Naive B cell (primary cell): Measurements from ENCODE around the gene GABPB2. TPM values are rescaled to one million over a fixed set of nuclear protein-coding genes. Genes with fewer than 3 reads are reported as not detected.
A peak's percentile ranks its signal among the peaks of the same experiment; 100 is the strongest.

Experiments used
- ATAC-seq, 2 donors: fragments of 150-1000 bp; cut with Tn5 transposase; 2 replicates each; pipeline ENCODE4 v1.10.0; 2021; ENCODE audit warnings: low read depth in 2 of 2, mild to moderate bottlenecking in 2 of 2, moderate library complexity in 2 of 2
- DNase-seq: peaks from one replicate; pipeline ENCODE4 v3.0.0; 2022
- H3K27ac Mint-ChIP-seq, 6 donors: one replicate each; pipeline ENCODE4 v1.8.0; 2020 to 2022; ENCODE audit warnings: mild to moderate bottlenecking in 6 of 6, mixed read lengths in 6 of 6, moderate library complexity in 5 of 6, inconsistent platforms in 2 of 6
- H3K27me3 Mint-ChIP-seq, 3 donors: one replicate each; pipeline ENCODE4 v1.8.0; 2021 to 2022; ENCODE audit warnings: mixed read lengths in 3 of 3, mild to moderate bottlenecking in 1 of 3
- H3K36me3 Mint-ChIP-seq, 2 donors: one replicate each; pipeline ENCODE4 v1.8.0; 2020 to 2022; ENCODE audit warnings: mixed read lengths in 2 of 2, inconsistent platforms in 1 of 2, mild to moderate bottlenecking in 1 of 2
- H3K4me1 Mint-ChIP-seq, 3 donors: one replicate each; pipeline ENCODE4 v1.8.0; 2020 to 2022; ENCODE audit warnings: mixed read lengths in 3 of 3, inconsistent platforms in 1 of 3, mild to moderate bottlenecking in 1 of 3, moderate library complexity in 1 of 3
- H3K4me3 Mint-ChIP-seq, 8 donors: one replicate each; pipeline ENCODE4 v1.8.0; 2020 to 2022; ENCODE audit warnings: mild to moderate bottlenecking in 8 of 8, mixed read lengths in 8 of 8, moderate library complexity in 8 of 8, inconsistent platforms in 2 of 8
- H3K9me3 Mint-ChIP-seq, 7 donors: one replicate each; pipeline ENCODE4 v1.8.0; 2020 to 2022; ENCODE audit warnings: mixed read lengths in 7 of 7, mild to moderate bottlenecking in 5 of 7, inconsistent platforms in 2 of 7, moderate library complexity in 1 of 7
- polyA plus RNA-seq, 6 donors: library from polyadenylated mRNA; unstranded; fragments of 300-500 nt; fragmentation: Illumina TruSeq; gene quantifications; one replicate each; pipeline ENCODE4 v1.2.3, GENCODE V29; 2021; ENCODE audit warnings: low read depth in 6 of 6

Gene GABPB2
- polyA plus RNA-seq, 6 donors from 2014 or later: 2.4 to 9.2 (median 4.8) TPM

DNA sequence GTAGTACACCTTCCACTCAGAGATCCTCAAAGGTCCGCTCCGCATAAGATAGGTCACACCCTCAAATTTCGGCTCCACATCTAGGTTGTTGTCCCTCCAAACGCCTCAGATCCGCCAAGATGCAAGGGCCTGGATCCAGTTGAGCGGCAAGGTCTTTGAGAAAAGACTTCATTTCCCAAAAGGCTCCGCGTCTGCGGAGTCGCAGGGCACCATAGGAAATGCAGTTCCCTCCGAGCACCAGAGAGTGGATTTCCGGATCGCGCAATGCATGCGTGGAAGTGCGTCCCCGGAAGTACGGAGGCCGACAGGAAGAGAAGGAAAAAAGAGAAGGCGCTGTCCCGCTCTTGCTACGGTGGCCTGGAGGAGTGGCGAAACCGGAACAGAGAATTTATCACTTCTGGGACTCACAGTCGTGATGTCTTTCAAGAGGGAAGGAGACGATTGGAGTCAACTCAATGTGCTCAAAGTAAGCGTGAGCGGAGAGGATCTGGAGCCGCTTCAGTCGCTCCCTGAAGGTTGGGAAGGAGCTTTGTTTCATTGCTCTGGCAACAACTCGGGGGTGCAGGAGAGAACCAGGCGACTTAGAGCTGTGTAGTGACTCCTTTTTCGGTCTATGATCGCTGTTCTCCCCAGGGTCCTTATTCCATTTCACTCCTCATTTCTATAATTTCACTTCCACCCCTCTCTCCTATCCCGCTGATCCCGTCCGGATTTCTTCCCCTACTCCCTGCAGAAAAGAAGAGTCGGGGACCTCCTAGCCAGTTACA is 95.4 kb downstream of the GABPB2 start, which contains the start of the genes LYSMD1 and SCNM1:
Gene LYSMD1 (minus strand): TSS at position 165 of the 767 bp plus-strand sequence. CDS start 644 bp downstream, outside the sequence.
Gene SCNM1 (plus strand): TSS at position 407 of the 767 bp plus-strand sequence. CDS start 9 bp downstream, at position 416.
- Mint-ChIP-seq H3K4me3 (peak within 1 kb of the TSS; percentile 81 to 98 (median 94)), H3K36me3 (peaks cover 7 to 9% of the 10 kb centered on the region in 2 donors)

DNA sequence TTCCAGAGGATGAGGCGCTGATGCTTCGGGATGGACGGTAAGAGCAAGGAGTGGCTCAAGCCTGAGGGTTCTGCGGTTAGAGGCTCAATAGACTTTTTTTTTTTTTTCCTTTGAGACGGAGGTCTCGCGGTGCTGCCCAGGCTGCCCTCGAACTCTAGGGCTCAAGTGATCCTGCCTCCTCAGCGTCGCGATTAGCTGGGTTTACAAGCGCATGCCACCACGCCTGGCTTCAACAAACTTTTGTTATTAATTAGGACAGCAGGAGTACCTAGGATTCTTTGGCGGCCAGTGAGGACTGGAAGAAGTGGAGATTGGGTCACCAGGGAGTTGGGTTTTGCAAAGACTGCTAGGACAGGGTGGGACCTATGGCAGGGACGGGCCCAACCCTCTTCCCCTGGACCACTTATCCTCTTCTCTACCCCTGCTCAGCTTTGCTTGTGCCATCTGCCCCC is 96.0 kb downstream of the GABPB2 start:
- H3K4me1 Mint-ChIP-seq: peaks cover 29 to 39% (median 34%) of the 10 kb centered on the region in 3 donors
- no peaks in the 10 kb centered on the region for H3K27me3 Mint-ChIP-seq
- no peak for DNase-seq
- H3K36me3 Mint-ChIP-seq: peaks cover 7 to 9% of the 10 kb centered on the region in 2 donors
- H3K4me3 Mint-ChIP-seq: peak overlapping the region; percentile 81 to 98 (median 94)
- peak overlapping the region; percentile 62 to 97 (median 95) for H3K27ac Mint-ChIP-seq
- no peaks in the 10 kb centered on the region for H3K9me3 Mint-ChIP-seq
- ATAC-seq: no peak

More for the DNA sequence above, 95.4 kb downstream of the GABPB2 start, which contains the start of the genes LYSMD1 and SCNM1:
- ATAC-seq: peak; percentile 97
- H3K27me3 Mint-ChIP-seq: no peaks in the 10 kb centered on the region
- no peaks in the 10 kb centered on the region for H3K9me3 Mint-ChIP-seq
- peak; percentile 97 for DNase-seq
- peak within 1 kb of the TSS; percentile 62 to 97 (median 95) for H3K27ac Mint-ChIP-seq
- H3K4me1 Mint-ChIP-seq: peaks cover 29 to 42% (median 34%) of the 10 kb centered on the region in 3 donors

DNA sequence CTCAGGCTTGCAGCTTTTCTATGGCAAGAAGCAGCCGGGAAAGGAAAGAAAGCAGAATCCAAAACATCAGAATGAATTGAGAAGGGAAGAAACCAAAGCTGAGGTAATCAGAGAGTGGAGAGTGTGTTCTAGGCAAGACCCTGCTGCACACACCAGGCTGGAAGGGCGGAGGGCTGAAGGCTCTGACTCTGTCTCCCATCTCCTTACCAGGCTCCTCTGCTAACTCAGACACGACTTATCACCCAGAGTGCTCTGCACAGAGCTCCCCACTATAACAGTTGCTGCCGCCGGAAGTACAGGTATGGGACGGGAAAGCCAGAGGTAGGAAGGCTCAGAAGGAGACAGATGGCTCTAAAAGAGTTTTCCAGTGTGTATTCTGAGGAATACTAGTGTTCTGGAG is 96.6 kb downstream of the GABPB2 start:
- Mint-ChIP-seq H3K27me3 (no peaks in the 10 kb centered on the region), H3K4me1 (peaks cover 29 to 37% (median 34%) of the 10 kb centered on the region in 3 donors), H3K9me3 (no peaks in the 10 kb centered on the region), H3K27ac (peak overlapping the region in 4 of 6 donors; percentile 12 to 94 (median 44)), H3K4me3 (peak overlapping the region; percentile 81 to 98 (median 94)), H3K36me3 (peaks cover 7 to 9% of the 10 kb centered on the region in 2 donors)
- ATAC-seq: no peak
- DNase-seq: no peak

DNA sequence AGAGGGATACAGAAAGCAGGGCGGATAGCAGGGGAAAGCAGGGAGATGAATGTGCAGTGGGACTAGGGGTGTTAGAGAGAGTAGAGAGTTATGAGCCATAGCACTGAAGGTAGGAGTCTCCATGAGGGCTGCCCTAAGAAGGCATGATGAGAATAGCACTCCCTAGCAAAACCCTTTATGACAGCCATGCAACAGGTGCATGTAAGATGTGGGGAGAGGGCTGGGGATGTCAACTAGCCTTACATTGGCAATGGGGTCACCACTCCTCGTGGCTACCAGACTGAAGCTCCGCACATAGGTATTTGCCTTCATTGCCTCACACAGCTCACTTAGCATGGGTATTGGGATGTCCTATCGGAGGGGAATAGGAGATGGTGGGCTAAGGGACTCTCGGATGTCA is 100.6 kb downstream of the GABPB2 start:
- Mint-ChIP-seq H3K27ac (peak overlapping the region in 2 of 6 donors; percentile 55 to 80), H3K4me3 (no peak overlapping the region), H3K4me1 (peaks cover 14 to 22% (median 21%) of the 10 kb centered on the region in 3 donors), H3K9me3 (no peaks in the 10 kb centered on the region), H3K27me3 (no peaks in the 10 kb centered on the region), H3K36me3 (peaks cover 1 to 4% of the 10 kb centered on the region in 2 donors)
- ATAC-seq (no peak), DNase-seq (no peak)

Other genes with a start within 250 kb of the GABPB2 start
- gene ARNT, start 194.2 kb upstream of the GABPB2 start, polyA plus RNA-seq: 10 to 100 TPM; 15.0 to 33.4 (median 26.0) TPM
- not detected for gene CTXND2, start 183.6 kb upstream of the GABPB2 start, polyA plus RNA-seq
- 10 to 100 TPM; 16.5 to 30.5 (median 22.6) TPM for gene SETDB1, start 144.4 kb upstream of the GABPB2 start, polyA plus RNA-seq
- gene CERS2, start 95.9 kb upstream of the GABPB2 start, polyA plus RNA-seq: 100 to 1,000 TPM in 4 of 6 donors, 10 to 100 TPM in 2; 95.5 to 127 (median 115) TPM
- gene ANXA9, start 88.5 kb upstream of the GABPB2 start, polyA plus RNA-seq: under 1 TPM in 2 of 6 donors, not detected in 4; 0.13 to 0.42 TPM
- 1 to 10 TPM; 2.4 to 8.8 (median 3.5) TPM for gene MINDY1, start 63.9 kb upstream of the GABPB2 start, polyA plus RNA-seq
- gene PRUNE1, start 62.3 kb upstream of the GABPB2 start, polyA plus RNA-seq: 10 to 100 TPM; 40.2 to 89.9 (median 48.7) TPM
- under 1 TPM in 1 of 6 donors, not detected in 5; 0.19 TPM for gene BNIPL, start 34.2 kb upstream of the GABPB2 start, polyA plus RNA-seq
- 10 to 100 TPM in 1 of 6 donors, 1 to 10 TPM in 5; 1.3 to 10.7 (median 8.2) TPM for gene C1orf56, start 23.0 kb upstream of the GABPB2 start, polyA plus RNA-seq
- gene CDC42SE1, start 11.1 kb upstream of the GABPB2 start, polyA plus RNA-seq: 100 to 1,000 TPM in 5 of 6 donors, 10 to 100 TPM in 1; 98.9 to 152 (median 119) TPM
- gene MLLT11, start 10.4 kb upstream of the GABPB2 start, polyA plus RNA-seq: 1 to 10 TPM in 5 of 6 donors, under 1 TPM in 1; 0.82 to 3.1 (median 2.5) TPM
- not detected for gene SEMA6C, start 75.9 kb downstream of the GABPB2 start, polyA plus RNA-seq
- gene TNFAIP8L2, start 85.9 kb downstream of the GABPB2 start, polyA plus RNA-seq: 10 to 100 TPM in 2 of 6 donors, 1 to 10 TPM in 3, not detected in 1; 5.0 to 15.6 (median 8.3) TPM
- 1 to 10 TPM in 1 of 6 donors, under 1 TPM in 4, not detected in 1; 0.25 to 1.1 (median 0.60) TPM for gene LYSMD1, start 95.1 kb downstream of the GABPB2 start, polyA plus RNA-seq
- 10 to 100 TPM; 62.2 to 96.1 (median 71.2) TPM for gene SCNM1, start 95.4 kb downstream of the GABPB2 start, polyA plus RNA-seq
- gene TMOD4, start 105.2 kb downstream of the GABPB2 start, polyA plus RNA-seq: 1 to 10 TPM in 1 of 6 donors, under 1 TPM in 2, not detected in 3; 0.32 to 1.2 (median 0.53) TPM
- gene VPS72, start 119.4 kb downstream of the GABPB2 start, polyA plus RNA-seq: 10 to 100 TPM; 58.1 to 81.1 (median 72.1) TPM
- gene PIP5K1A, start 127.8 kb downstream of the GABPB2 start, polyA plus RNA-seq: 10 to 100 TPM; 17.0 to 22.9 (median 19.7) TPM
- gene PSMD4, start 184.0 kb downstream of the GABPB2 start, polyA plus RNA-seq: 100 to 1,000 TPM; 253 to 417 (median 291) TPM
- 1 to 10 TPM in 4 of 6 donors, under 1 TPM in 2; 0.08 to 2.6 (median 1.6) TPM for gene ZNF687, start 211.5 kb downstream of the GABPB2 start, polyA plus RNA-seq